WERI-Rb-1 (cell line): ENCODE results near the gene DHCR24.
"Not testable (repeated sequence)": the region's sequence is repeated elsewhere in the genome, so short reads cannot be mapped to it uniquely, and the experiment has no call there.

Source experiments
- DNase-seq: peaks from one replicate; pipeline ENCODE4 v3.0.0-alpha.2; 2020
- H3K27ac ChIP-seq: fragments of 250-450 bp; sonication (Bioruptor Pico); 2 replicates; pipeline ENCODE4 v1.5.1; 2020; ENCODE audit warnings: mild to moderate bottlenecking, moderate library complexity
- H3K27me3 ChIP-seq: fragments of 250-450 bp; sonication (Bioruptor Pico); 2 replicates; pipeline ENCODE4 v1.5.1; 2021; ENCODE audit warnings: mild to moderate bottlenecking, low read depth, moderate library complexity; ENCODE audit not compliant: insufficient read depth, severe bottlenecking
- H3K36me3 ChIP-seq: fragments of 250-450 bp; sonication (Bioruptor Pico); 2 replicates; pipeline ENCODE4 v1.5.1; 2020; ENCODE audit warnings: mild to moderate bottlenecking, moderate library complexity
- H3K4me3 ChIP-seq: 2 replicates; pipeline ENCODE4 v1.5.1; 2011; ENCODE audit warnings: low read depth, mild to moderate bottlenecking, control low read depth, low read length
- H3K9me3 ChIP-seq: fragments of 250-450 bp; sonication (Bioruptor Pico); 2 replicates; pipeline ENCODE4 v1.5.1; 2021; ENCODE audit warnings: mild to moderate bottlenecking, moderate library complexity; ENCODE audit not compliant: severe bottlenecking
- TF ChIP-seq, protein P1 (sequence below): IDR thresholded peaks from 2 replicates; pipeline ENCODE4 v1.5.1; 2011; ENCODE audit warnings: low read depth, mild to moderate bottlenecking, control low read depth, inconsistent platforms, low read length

The DHCR24 gene, protein sequence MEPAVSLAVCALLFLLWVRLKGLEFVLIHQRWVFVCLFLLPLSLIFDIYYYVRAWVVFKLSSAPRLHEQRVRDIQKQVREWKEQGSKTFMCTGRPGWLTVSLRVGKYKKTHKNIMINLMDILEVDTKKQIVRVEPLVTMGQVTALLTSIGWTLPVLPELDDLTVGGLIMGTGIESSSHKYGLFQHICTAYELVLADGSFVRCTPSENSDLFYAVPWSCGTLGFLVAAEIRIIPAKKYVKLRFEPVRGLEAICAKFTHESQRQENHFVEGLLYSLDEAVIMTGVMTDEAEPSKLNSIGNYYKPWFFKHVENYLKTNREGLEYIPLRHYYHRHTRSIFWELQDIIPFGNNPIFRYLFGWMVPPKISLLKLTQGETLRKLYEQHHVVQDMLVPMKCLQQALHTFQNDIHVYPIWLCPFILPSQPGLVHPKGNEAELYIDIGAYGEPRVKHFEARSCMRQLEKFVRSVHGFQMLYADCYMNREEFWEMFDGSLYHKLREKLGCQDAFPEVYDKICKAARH

DNA sequence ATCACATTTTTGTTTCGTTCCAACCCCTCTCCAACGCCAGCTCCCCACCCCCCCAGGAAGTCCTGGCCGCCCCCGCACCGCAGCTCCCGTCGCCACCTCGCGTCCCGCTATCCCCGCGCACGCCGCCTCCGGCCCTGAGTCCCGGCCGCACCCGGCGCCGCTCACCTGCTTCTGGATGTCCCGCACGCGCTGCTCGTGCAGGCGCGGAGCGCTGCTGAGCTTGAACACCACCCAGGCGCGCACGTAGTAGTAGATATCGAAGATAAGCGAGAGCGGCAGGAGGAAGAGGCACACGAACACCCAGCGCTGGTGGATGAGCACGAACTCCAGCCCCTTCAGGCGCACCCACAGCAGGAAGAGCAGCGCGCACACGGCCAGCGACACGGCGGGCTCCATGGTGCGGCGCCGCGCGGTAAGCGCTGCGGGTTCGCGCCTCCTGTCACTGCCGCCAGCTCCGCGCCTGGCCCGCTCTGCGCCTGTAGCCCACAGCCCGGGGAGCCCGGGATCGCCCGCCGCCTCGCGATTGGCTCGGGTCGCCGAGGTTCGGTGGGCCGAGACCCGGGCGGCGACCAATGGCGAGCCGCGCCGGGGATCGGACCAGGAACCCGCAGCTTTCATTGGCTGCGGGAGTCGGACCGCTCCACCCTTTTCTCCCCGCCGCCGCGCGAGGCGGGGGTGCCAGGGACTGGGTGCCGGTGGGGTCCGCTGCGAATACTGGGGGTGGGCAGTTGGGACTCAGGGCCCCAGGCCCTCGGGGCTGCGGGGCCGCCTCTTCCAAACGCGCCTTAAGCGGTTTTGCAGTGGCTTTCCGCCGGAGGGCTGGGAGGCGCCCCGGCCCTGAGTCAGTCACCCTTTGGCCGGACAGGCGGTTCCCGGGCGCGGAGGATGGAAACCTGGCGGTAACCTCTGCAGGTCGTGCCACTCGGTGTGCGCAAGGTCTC, at the start of gene DHCR24:
DHCR24 (minus strand) TSS at position 472 of the 941 bp plus-strand sequence; CDS start at position 396, 76 bp downstream.
- Histone ChIP-seq H3K27ac (peak within 1 kb of the TSS; percentile 84), H3K4me3 (peak within 1 kb of the TSS; percentile 77), H3K36me3 (peaks cover 34% of the 10 kb centered on the region), H3K27me3 (no peaks in the 10 kb centered on the region), H3K9me3 (no peaks in the 10 kb centered on the region)
- peak; percentile 88 for DNase-seq
- TF ChIP-seq, protein P1, sequence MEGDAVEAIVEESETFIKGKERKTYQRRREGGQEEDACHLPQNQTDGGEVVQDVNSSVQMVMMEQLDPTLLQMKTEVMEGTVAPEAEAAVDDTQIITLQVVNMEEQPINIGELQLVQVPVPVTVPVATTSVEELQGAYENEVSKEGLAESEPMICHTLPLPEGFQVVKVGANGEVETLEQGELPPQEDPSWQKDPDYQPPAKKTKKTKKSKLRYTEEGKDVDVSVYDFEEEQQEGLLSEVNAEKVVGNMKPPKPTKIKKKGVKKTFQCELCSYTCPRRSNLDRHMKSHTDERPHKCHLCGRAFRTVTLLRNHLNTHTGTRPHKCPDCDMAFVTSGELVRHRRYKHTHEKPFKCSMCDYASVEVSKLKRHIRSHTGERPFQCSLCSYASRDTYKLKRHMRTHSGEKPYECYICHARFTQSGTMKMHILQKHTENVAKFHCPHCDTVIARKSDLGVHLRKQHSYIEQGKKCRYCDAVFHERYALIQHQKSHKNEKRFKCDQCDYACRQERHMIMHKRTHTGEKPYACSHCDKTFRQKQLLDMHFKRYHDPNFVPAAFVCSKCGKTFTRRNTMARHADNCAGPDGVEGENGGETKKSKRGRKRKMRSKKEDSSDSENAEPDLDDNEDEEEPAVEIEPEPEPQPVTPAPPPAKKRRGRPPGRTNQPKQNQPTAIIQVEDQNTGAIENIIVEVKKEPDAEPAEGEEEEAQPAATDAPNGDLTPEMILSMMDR = no peak

DNA sequence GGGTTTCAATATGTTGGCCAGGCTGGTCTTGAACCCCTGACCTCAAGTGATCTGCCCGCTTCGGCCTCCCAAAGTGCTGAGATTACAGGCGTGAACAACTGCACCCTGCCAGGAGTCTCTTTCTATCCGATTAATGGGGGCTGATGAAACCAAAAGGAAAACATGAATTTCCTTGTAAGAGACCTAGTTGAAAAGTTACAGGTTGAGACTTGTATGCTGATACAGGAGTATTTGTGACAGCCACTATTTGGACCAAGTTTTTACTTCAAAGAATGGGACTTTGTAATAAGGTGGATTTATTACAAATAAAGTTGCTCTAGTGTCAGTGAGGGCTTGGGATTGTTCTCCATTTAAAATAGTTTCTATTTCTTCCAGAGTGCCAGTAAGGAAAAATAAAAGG, 49.8 kb upstream of the DHCR24 start:
- TF ChIP-seq, protein P1 = no peak
- Histone ChIP-seq H3K27me3 (no peaks in the 10 kb centered on the region), H3K9me3 (no peaks in the 10 kb centered on the region), H3K4me3 (no peak overlapping the region), H3K27ac (no peak overlapping the region), H3K36me3 (no peaks in the 10 kb centered on the region)
- no peak for DNase-seq

DNA sequence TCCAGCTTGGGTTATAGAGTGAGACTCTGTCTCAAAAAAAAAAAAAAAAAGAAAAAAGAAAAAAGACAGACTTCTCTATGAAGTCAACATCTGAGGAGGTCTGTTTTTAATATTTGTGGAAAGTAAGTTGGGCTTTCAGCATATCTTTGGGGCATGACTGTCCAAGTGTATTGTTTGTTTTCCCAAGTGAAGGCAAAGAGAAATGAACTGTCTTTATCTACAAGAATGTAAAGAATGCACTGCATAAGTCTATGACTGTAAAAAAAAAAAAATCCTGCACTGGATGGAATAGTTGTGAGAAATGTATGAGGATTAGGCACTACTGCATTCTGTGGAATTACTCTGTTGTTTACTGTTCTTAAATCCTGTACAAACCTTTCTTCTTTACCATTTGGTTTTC, 47.9 kb upstream of the DHCR24 start:
- DNase-seq = no peak

DNA sequence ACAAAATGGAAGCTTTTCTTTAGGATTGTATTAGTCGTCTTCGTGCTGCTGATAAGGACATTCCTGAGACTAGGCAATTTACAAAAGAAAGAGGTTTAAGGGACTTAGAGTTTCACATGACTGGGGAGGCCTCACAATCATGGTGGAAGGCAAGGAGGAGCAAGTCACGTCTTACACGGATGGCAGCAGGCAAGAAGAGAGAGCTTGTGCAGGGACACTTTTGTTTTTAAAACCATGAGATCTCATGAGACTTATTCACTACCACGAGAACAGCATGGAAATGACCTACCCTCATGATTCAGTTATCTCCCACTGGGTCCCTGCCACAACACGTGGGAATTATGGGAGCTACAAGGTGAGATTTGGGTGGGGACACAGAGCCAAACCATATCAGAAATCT, 47.1 kb upstream of the DHCR24 start:
- not testable (repeated sequence) for DNase-seq, H3K27ac ChIP-seq, H3K27me3 ChIP-seq, H3K9me3 ChIP-seq, H3K36me3 ChIP-seq, H3K4me3 ChIP-seq

More for the DNA sequence above, 47.9 kb upstream of the DHCR24 start:
- TF ChIP-seq, protein P1 = no peak
- no peak overlapping the region for H3K27ac ChIP-seq
- no peaks in the 10 kb centered on the region for H3K36me3 ChIP-seq
- no peaks in the 10 kb centered on the region for H3K27me3 ChIP-seq
- H3K4me3 ChIP-seq = no peak overlapping the region
- no peaks in the 10 kb centered on the region for H3K9me3 ChIP-seq

DNA sequence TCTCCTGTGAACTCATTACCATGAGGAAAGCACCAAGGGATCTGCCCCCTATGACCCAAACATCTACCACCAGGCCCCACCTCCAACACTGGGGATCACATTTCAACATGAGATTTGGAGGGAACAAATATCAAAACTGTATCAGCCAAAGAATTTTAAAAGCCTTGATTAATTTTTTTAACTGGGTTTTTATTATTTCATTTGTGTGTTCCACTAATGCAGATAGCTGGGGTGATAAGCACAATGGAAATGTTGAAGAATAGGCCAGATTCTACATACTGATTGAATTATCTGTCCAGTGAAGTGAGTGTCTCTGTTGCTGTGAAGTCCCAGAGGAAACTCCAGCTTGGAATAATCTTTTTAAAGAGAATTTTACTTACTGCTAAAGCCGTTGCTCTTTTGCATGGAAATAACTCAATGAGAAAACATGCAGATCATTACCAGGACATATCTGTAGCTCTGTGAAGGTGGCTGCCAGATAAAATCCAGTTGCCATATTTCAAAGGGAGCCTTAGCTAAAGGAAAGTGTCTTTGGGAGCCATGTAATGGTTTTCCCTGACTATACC, 44.4 kb upstream of the DHCR24 start:
- Histone ChIP-seq H3K9me3 (no peaks in the 10 kb centered on the region), H3K27ac (no peak overlapping the region), H3K27me3 (no peaks in the 10 kb centered on the region), H3K36me3 (no peaks in the 10 kb centered on the region), H3K4me3 (no peak overlapping the region)
- DNase-seq = no peak
- TF ChIP-seq, protein P1 = no peak
